OCI-LY7 (cell line): ENCODE measurements around the gene RBMS2.

Source experiments
- EZH2phosphoT487 ChIP-seq: fragments of 200-600 bp; sonication (generic); IDR thresholded peaks from 2 replicates; pipeline ENCODE4 v1.6.1; 2018; ENCODE audit warnings: low read depth, borderline replicate concordance, mild to moderate bottlenecking, mixed run types, antibody characterized with exemption, low read length, moderate library complexity, mixed read lengths
- TF ChIP-seq, protein P1 (sequence below): fragments of 200-600 bp; sonication (generic); conservative IDR thresholded peaks from 2 replicates; pipeline ENCODE4 v1.5.1; 2014; ENCODE audit warnings: mild to moderate bottlenecking, antibody characterized with exemption, low read length, moderate library complexity, mixed read lengths

DNA sequence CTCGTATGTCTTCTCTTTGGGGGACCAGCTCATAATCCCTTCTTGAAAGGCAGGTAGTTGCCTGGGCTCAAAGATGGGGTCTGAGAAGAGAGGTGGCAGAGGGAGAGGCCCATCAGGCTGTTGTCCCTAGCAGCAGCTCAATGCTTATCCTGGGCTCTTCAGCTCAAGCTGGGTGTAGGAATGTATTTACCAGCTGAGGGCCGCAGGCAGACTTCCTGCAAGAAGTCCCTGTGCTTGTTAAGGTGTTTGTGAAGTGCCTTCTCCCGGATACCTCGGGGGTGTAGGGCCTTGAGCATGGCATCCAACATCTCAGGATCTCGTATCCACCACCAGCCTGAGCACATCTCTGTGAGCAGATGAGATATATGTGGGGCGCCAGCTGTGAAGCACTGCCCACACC, 79.1 kb downstream of the RBMS2 start:
- TF ChIP-seq, protein P1, sequence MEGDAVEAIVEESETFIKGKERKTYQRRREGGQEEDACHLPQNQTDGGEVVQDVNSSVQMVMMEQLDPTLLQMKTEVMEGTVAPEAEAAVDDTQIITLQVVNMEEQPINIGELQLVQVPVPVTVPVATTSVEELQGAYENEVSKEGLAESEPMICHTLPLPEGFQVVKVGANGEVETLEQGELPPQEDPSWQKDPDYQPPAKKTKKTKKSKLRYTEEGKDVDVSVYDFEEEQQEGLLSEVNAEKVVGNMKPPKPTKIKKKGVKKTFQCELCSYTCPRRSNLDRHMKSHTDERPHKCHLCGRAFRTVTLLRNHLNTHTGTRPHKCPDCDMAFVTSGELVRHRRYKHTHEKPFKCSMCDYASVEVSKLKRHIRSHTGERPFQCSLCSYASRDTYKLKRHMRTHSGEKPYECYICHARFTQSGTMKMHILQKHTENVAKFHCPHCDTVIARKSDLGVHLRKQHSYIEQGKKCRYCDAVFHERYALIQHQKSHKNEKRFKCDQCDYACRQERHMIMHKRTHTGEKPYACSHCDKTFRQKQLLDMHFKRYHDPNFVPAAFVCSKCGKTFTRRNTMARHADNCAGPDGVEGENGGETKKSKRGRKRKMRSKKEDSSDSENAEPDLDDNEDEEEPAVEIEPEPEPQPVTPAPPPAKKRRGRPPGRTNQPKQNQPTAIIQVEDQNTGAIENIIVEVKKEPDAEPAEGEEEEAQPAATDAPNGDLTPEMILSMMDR, result no peak
- no peak for TF ChIP-seq EZH2phosphoT487
